ENCODE results near the gene HTR6.

DNA sequence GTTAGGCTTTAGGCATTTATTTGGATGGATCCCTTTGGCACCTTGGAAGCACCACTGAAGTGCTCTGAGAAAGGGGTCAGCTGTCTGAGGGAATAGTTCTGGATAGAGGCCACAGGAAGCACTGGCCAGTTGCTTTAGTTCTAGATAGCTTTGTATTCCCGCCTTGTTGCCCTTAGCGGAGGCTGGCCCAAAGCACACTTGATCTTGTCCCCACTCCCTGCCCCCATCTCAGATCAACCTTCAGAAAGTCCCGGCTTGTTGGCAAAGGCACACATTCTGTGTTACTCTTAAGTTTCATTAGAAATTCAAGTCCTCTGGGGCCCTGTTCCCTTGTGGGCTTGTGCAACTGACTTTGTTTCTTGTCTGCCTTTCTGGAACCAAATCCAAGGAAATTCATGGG lies 35.8 kb upstream of the HTR6 start:
- TF ChIP-seq POLR2A (IDR thresholded peaks at IDR 0.05), result no peak
- TF ChIP-seq, protein P1, sequence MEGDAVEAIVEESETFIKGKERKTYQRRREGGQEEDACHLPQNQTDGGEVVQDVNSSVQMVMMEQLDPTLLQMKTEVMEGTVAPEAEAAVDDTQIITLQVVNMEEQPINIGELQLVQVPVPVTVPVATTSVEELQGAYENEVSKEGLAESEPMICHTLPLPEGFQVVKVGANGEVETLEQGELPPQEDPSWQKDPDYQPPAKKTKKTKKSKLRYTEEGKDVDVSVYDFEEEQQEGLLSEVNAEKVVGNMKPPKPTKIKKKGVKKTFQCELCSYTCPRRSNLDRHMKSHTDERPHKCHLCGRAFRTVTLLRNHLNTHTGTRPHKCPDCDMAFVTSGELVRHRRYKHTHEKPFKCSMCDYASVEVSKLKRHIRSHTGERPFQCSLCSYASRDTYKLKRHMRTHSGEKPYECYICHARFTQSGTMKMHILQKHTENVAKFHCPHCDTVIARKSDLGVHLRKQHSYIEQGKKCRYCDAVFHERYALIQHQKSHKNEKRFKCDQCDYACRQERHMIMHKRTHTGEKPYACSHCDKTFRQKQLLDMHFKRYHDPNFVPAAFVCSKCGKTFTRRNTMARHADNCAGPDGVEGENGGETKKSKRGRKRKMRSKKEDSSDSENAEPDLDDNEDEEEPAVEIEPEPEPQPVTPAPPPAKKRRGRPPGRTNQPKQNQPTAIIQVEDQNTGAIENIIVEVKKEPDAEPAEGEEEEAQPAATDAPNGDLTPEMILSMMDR (IDR thresholded peaks at IDR 0.05), result no peak
